Measurements from ENCODE around the gene SOX6. TPM values are rescaled to one million over a fixed set of nuclear protein-coding genes. Genes with fewer than 3 reads are reported as not detected.

The SOX6 gene
- polyA plus RNA-seq, 1 of the 3 experiments (the other 2 are of a cell fraction): 0.03 TPM

- ChIA-PET POLR2A (no interaction called here), CTCF (interaction anchor here (1.9 kb wide), 1 partner anchor 12 kb away, joined by 5 read pairs; no protein-coding TSS in a partner anchor)
- Histone ChIP-seq H3K4me1 (ENCODE audit: control insufficient read depth in 1 of 2, insufficient read depth in 2 of 2, low read depth in 1 of 2, low read length in 1 of 2) (peaks cover 0 to 3% of the 10 kb centered on the region in 2 experiments; a peak in 3 of 4 replicates), H3K36me3 (replicated peaks in 1 of 2; ENCODE audit: control insufficient read depth in 1 of 2, insufficient read depth in 2 of 2, low read length in 1 of 2) (no peaks in the 10 kb centered on the region), H4K20me1 (ENCODE audit: insufficient read depth) (no peaks in the 10 kb centered on the region), H3K27me3 (ENCODE audit: insufficient read depth) (no peaks in the 10 kb centered on the region), H3K27ac (ENCODE audit: low read depth in 2 of 2, low read length in 1 of 2) (peak overlapping the region in 1 of 2 experiments; percentile 47; a peak in 1 of 4 replicates), H3K9me2 (no peaks in the 10 kb centered on the region), H2AFZ (ENCODE audit: low read depth) (no peak overlapping the region), H3K4me3 (ENCODE audit: low read depth in 2 of 2, low read length in 1 of 2) (no peak overlapping the region), H3K4me2 (no peak overlapping the region), H3K9me3 (no peaks in the 10 kb centered on the region), H3K9ac (no peak overlapping the region), H3K79me2 (ENCODE audit: insufficient read depth) (no peaks in the 10 kb centered on the region), H3F3A (replicated peaks; ENCODE audit: insufficient read depth) (no peaks in the 10 kb centered on the region)
- TF ChIP-seq SMC3 (IDR thresholded peaks at IDR 0.05; ENCODE audit: low read depth, low read length) (no peak), RAD21 (IDR thresholded peaks at IDR 0.05; ENCODE audit: low read length) (peak; percentile 11; the same call in 1 of the 2 replicates)
- 59% methylated on average over 2 of the region's 2 CpGs for WGBS (ENCODE audit: low lambda C conversion rate)
- DNase-seq: peak; percentile 8
Measured at GRCh38 chr11:16016468-16016829, 339.9 kb downstream of the SOX6 start.

GRCh38 chr11:16015741-16016467 lies 340.4 kb downstream of the SOX6 start:
- peak overlapping the region in 1 of 2 experiments; percentile 47; a peak in 1 of 4 replicates for H3K27ac ChIP-seq (ENCODE audit: low read depth in 2 of 2, low read length in 1 of 2)
- no peaks in the 10 kb centered on the region for H3F3A ChIP-seq (replicated peaks; ENCODE audit: insufficient read depth)
- H3K79me2 ChIP-seq (ENCODE audit: insufficient read depth): no peaks in the 10 kb centered on the region
- H3K4me1 ChIP-seq (ENCODE audit: control insufficient read depth in 1 of 2, insufficient read depth in 2 of 2, low read depth in 1 of 2, low read length in 1 of 2): peaks cover 0 to 3% of the 10 kb centered on the region in 2 experiments; a peak in 3 of 4 replicates
- no peaks in the 10 kb centered on the region for H3K9me2 ChIP-seq
- no peaks in the 10 kb centered on the region for H3K27me3 ChIP-seq (ENCODE audit: insufficient read depth)
- H3K4me2 ChIP-seq: no peak overlapping the region
- TF ChIP-seq GABPA (IDR thresholded peaks at IDR 0.05; ENCODE audit: low read depth): no peak
- TF ChIP-seq SIN3A (IDR thresholded peaks at IDR 0.05; ENCODE audit: borderline replicate concordance, low read depth, low read length): no peak
- no peak for TF ChIP-seq USF2 (IDR thresholded peaks at IDR 0.05; ENCODE audit: borderline replicate concordance, low read depth, low read length)
- no peak for TF ChIP-seq SMC3 (IDR thresholded peaks at IDR 0.05; ENCODE audit: low read depth, low read length)
- TF ChIP-seq ELF1 (IDR thresholded peaks at IDR 0.05): no peak
- TF ChIP-seq TAF1 (IDR thresholded peaks at IDR 0.05; ENCODE audit: borderline replicate concordance, low read depth, low read length): no peak
- no peak for TF ChIP-seq EP300 (IDR thresholded peaks at IDR 0.05; ENCODE audit: borderline replicate concordance in 1 of 2, low read depth in 1 of 2, low read length in 1 of 2)
- TF ChIP-seq IRF3 (IDR thresholded peaks at IDR 0.05; ENCODE audit: low read depth, low read length): no peak
- TF ChIP-seq MAX (IDR thresholded peaks at IDR 0.05; ENCODE audit: low read depth): no peak
- no peak for TF ChIP-seq FOXJ3 (CRISPR knock-in tag; IDR thresholded peaks at IDR 0.05)
- no peak for TF ChIP-seq MEF2A (IDR thresholded peaks at IDR 0.05; ENCODE audit: borderline replicate concordance, low read depth)
- no peak for TF ChIP-seq TCF12 (IDR thresholded peaks at IDR 0.05)
- TF ChIP-seq POLR2AphosphoS5 (IDR thresholded peaks at IDR 0.05; ENCODE audit: low read depth, low read length): no peak
- DNase-seq: no peak
- no peak overlapping the region for H3K4me3 ChIP-seq (ENCODE audit: low read depth in 2 of 2, low read length in 1 of 2)
- no peaks in the 10 kb centered on the region for H4K20me1 ChIP-seq (ENCODE audit: insufficient read depth)
- CTCF ChIA-PET: interaction anchor here (1.9 kb wide), 1 partner anchor 12 kb away, joined by 5 read pairs; no protein-coding TSS in a partner anchor
- H3K9me3 ChIP-seq: no peaks in the 10 kb centered on the region
- no peak overlapping the region for H2AFZ ChIP-seq (ENCODE audit: low read depth)
- H3K9ac ChIP-seq: no peak overlapping the region
- WGBS (ENCODE audit: low lambda C conversion rate): 28% methylated on average over 5 of the region's 5 CpGs
- H3K36me3 ChIP-seq (replicated peaks in 1 of 2; ENCODE audit: control insufficient read depth in 1 of 2, insufficient read depth in 2 of 2, low read length in 1 of 2): no peaks in the 10 kb centered on the region
- POLR2A ChIA-PET: no interaction called here

Data from SK-N-SH (cell line).